CD1c-positive myeloid dendritic cell (primary cell): ENCODE data around the gene MUL1.

Experiments used
- DNase-seq: peaks from one replicate; pipeline ENCODE4 v3.0.0-alpha.2; 2016; ENCODE audit errors: extremely low spot score

Gene MUL1

GRCh38 chr1:20470194-20470593, 37.8 kb downstream of the MUL1 start:
- DNase-seq: no peak

GRCh38 chr1:20469406-20470076, 38.4 kb downstream of the MUL1 start:
- no peak for DNase-seq

GRCh38 chr1:20466273-20466672, 41.7 kb downstream of the MUL1 start:
- DNase-seq: no peak

DNA sequence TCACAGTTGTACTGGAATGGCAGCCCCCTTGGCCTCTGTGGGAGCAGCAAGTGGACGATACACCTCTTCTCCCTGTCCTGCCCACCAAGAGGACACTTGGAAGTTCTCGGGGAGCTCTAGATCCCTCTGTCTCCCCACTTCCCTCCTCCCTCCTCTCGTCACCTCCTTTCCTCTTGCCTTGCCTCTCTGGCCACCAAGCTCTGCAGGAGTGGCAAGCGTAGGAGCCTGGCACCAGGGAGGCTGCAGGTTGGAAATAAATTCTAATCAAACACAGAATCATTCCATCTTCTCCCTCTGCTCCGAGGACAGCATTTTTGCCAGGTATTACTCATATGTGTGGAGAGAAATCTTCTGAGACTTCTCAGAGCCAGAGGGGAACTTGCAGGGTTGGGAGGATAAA, 42.8 kb downstream of the MUL1 start:
- no peak for DNase-seq

GRCh38 chr1:20463502-20463901, 44.4 kb downstream of the MUL1 start:
- DNase-seq: no peak

DNA sequence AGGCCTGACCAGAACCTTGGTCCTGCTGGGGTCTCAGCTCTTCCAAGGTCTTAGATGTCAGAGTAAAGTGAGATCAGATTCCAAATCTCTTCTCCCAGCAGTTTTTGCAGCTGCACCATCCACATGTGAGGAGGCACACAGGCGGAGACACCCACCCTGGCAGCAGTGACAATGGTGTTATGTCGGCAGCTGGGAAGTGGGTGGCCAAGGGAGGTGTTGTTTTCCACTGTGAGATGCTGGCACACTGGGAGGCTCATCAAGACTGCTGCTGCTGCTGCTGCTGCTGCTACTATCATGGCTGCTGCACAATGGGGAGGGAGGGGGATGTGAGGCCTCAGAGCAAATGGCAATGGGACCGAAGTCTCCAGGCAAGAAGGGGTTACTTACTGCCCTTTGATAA, 45.6 kb downstream of the MUL1 start:
- no peak for DNase-seq

GRCh38 chr1:20458717-20459116, 49.2 kb downstream of the MUL1 start:
- no peak for DNase-seq

GRCh38 chr1:20454004-20454403, 53.9 kb downstream of the MUL1 start:
- no peak for DNase-seq

GRCh38 chr1:20449735-20450311, 58.1 kb downstream of the MUL1 start:
- no peak for DNase-seq
